SIG-M5 (cell line): ENCODE data around the gene AZU1.

Source experiments
- DNase-seq: peaks from one replicate; lab custom pipeline; 2025; lab: John Stamatoyannopoulos, UW

The AZU1 gene

DNA sequence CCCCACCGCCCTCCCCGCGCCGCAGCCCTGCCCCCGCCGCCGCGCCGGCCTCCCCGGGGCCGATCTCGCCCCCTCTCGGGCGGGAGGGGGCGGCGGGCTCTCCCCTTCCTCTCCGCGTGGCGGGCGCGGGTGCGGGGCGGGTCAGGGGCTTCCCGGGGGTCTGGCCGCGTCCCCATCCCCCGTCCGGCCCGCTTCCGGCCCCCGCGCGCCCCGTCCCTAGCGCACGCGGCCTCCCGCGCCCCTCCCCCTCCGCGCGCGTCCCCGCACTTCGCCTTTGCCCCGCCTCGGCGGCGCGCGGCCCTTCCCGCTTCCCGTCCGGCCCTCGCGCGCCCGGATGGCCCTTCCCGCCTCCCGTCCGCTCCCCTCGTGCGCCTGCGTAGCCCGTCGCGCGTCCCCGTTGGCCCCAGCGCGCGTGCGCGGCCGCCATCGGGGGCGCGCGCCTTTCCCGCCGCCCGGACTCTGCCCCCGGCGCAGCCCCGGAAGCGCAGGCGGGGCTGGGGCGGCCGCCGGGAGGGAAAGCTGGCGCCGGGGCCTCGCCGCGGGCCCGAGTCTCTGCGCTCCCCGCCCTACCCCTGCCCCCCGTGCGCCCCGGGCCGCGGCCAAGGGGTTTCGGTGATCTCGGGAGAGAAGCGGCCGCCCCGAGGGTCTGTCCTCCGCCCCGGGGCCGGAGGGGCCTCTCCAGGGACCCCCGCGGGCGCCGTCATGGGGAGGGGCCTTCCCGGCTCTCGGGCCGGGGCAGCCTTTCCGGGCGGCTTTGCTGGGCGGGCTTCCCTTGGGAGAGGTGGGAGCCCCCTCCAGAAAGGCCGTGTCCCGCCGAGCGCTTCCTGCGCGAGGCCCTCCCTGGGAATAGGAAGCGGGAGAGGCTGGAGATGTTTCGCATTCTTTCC, 29.9 kb upstream of the AZU1 start:
- no peak for DNase-seq

GRCh38 chr19:798415-799075, 29.1 kb upstream of the AZU1 start:
- no peak for DNase-seq

GRCh38 chr19:799076-799881, 28.4 kb upstream of the AZU1 start:
- DNase-seq, result no peak

GRCh38 chr19:800360-801029, 27.1 kb upstream of the AZU1 start:
- no peak for DNase-seq

DNA sequence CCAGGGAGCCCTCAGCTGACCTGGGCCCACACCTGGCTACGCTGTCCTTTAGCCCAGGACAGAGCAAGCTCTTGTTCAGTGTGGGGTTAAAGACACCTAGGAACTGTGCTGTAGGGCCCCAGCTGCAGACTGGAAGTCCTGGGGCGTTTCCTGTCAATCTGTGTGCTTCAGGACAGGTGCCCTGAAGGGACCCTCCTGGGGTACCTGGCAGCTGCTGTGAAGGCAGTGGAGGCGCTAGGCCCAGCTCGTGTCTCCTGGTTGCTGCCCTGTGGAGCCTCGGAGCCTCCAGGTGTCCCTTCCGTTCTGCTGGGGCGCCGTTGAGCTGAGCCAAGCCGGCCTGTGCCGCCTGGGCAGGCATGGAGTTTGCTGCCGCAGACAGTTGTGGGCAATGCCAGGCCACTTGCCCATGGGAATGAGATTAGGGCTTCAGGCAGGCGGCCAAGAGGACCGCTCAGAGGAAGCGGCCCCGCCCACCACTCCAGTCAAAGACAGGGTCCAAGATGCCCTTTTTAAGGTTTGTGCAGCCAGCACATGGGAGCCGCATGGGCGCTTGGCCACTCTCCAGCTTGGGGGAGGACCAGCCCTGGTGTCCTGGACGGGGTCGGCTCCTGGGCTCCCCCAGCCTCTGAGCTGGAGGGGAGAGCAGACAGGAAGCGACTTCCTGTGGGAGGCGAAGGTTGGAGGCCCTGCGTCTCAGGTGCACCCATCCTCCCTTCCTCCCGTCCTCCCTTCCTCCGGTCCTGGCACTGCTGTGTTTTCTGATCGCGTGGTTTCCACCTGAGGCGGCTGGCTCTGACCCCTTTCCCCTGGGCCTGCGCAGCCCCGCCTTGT, 26.4 kb upstream of the AZU1 start:
- DNase-seq, result no peak

- no peak for DNase-seq
Measured at GRCh38 chr19:801861-802497, 25.7 kb upstream of the AZU1 start.

DNA sequence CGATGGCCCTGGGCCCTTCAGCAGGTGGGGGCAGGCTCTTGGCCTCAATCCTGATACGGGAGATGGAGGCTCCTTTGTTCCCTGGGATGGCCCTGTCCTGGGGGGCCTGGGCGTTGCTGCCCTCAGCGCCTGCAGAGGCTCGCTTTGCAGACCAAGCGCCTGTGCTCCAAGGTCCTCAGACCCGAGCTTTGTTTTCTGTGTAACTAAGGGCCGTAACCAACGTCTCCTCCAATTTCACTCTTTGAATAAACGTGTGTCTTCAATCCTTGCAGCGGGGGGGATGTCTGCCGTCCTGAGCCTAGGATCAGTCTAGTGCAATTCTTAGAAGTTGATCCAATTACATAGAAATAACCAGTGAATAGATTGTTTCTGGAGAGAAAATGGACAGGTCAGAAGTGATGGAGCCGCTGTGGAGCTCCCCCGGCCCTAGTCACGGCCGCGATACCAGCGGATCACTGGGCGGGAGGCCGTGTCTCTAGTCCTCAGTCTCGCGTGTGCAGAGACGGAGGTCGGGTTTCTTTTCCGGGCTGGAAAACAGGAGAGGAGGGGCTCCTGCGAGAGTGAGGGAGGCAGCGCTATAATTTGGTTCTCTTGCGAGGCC, 25.0 kb upstream of the AZU1 start:
- no peak for DNase-seq

GRCh38 chr19:803099-803561, 24.5 kb upstream of the AZU1 start:
- no peak for DNase-seq

GRCh38 chr19:803686-804418, 23.8 kb upstream of the AZU1 start:
- DNase-seq, result no peak

DNA sequence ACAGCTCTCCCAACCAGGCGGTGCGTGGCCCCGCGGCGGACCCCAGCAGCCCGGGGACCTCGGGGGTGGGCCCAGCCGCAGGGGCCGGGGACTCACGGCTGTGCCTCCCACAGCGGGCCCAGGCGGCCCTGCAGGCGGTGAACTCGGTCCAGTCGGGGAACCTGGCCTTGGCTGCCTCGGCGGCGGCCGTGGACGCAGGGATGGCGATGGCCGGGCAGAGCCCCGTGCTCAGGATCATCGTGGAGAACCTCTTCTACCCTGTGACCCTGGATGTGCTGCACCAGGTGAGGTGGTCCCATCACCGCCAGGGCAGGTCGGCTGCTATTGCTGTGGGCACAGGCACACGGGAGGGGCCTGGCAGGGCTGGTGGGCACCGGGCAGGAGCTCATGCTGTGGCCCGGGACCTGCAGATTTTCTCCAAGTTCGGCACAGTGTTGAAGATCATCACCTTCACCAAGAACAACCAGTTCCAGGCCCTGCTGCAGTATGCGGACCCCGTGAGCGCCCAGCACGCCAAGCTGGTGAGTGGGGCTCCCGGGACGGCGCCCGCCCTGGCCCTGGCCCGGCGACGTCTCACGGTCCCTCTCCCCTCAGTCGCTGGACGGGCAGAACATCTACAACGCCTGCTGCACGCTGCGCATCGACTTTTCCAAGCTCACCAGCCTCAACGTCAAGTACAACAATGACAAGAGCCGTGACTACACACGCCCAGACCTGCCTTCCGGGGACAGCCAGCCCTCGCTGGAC, 23.0 kb upstream of the AZU1 start:
- DNase-seq, result no peak

DNA sequence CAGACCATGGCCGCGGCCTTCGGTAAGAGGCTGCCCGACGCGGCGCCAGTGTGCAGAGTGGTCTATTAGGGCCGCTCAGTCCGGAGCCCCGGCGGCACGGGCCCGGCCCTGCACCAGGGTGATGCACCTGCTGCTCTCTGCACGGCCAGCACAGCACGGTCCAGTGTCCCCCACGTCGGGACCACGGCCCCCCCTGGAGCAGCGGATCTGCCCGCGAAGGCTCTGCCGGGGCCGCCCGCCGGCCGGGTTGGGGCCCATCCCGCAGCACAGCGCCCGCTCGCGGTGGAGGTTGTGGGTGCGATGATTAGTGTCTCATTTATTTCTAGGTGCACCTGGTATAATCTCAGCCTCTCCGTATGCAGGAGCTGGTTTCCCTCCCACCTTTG, 22.5 kb upstream of the AZU1 start:
- DNase-seq, result no peak

DNA sequence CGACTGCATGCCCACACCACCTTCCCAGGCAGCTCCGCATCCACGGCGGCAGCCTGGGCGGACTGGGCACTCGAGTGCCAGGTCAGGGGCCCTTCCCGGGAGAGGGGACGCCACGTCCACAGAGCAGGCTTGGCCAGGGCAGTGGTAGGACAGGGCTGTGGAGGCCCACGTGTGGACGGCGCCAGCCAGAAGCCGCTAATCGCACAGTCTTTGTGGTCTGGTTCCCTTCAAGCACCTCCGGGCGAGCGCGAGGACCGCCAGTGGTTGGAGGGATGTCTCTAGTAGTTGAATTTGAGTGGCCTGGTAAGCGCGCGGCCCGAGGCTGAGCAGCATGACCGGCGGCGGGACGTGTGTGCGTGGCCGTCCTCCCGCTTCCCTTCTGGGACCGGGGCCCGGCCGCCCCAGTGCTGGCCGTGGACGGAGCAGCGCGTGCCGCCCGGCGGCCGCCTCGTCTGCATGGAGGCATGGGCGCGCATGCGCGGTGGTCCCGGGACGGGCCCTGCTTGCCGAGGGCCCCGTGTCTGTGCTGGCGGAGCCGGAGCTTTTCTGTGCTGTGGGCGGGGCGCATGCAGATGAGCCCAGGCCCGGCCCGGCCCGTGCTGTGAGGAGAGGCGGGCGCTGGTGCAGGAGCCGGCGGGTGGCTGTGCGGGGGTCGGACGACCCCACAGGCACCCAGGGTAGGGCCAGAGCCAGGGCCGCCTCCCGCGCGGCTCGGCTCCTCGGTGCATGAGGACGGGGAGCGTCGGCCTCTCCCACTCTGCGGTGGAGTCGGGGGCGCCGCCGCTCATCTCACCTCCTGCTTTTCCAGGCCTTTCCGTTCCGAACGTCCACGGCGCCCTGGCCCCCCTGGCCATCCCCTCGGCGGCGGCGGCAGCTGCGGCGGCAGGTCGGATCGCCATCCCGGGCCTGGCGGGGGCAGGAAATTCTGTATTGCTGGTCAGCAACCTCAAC, 21.8 kb upstream of the AZU1 start:
- DNase-seq, result no peak

- no peak for DNase-seq
Measured at GRCh38 chr19:806815-807421, 20.7 kb upstream of the AZU1 start.

DNA sequence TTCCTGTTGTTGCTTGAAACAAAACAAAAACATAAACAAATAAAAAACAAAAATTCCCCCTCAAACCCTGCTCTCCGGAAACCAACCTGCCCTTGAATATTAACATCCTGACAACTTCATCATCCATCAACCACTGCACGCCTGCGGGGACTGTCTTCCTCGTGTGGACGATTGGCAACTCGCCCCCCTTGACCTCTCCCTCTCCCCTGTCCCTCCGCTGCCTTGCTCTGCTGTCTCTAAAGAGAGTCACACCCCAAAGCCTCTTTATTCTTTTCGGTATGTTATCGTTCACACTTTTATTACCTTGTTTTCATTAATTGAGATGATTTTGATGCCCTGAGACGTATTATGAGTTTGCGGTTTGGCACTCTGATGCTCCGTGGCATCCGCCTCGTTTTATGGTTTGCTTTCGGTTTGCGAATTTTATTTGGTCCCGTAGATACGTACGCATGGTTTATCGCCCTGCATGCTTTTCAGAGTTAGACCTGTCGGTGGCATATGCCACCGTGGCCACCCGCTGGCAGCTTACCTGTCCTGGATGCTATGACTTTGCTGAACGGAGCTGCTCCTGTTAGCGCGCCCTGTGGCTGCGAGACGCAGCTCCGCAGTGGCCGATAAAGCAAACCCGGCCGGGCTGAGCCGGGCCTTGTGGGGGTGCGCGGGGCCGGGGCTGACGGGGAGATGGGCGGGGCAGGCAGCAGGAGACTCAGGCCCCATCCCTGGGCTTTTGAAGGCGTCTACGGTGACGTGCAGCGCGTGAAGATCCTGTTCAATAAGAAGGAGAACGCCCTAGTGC, 19.8 kb upstream of the AZU1 start:
- no peak for DNase-seq

DNA sequence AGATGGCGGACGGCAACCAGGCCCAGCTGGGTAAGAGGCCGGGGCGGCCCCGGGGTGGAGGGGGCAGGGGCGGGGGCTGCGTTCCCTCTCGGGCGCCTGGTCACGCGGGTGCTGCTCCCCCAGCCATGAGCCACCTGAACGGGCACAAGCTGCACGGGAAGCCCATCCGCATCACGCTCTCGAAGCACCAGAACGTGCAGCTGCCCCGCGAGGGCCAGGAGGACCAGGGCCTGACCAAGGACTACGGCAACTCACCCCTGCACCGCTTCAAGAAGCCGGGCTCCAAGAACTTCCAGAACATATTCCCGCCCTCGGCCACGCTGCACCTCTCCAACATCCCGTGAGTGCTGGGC, 19.2 kb upstream of the AZU1 start:
- DNase-seq, result no peak

GRCh38 chr19:810077-810855, 17.4 kb upstream of the AZU1 start:
- DNase-seq, result no peak
